ENCODE results near the gene TRH. TPM values are rescaled to one million over a fixed set of nuclear protein-coding genes. Genes with fewer than 3 reads are reported as not detected.
"Not testable (repeated sequence)": the region's sequence is repeated elsewhere in the genome, so short reads cannot be mapped to it uniquely, and the experiment has no call there.

TRH gene
- total RNA-seq, 2 donors from 2014 or later: not detected

DNA sequence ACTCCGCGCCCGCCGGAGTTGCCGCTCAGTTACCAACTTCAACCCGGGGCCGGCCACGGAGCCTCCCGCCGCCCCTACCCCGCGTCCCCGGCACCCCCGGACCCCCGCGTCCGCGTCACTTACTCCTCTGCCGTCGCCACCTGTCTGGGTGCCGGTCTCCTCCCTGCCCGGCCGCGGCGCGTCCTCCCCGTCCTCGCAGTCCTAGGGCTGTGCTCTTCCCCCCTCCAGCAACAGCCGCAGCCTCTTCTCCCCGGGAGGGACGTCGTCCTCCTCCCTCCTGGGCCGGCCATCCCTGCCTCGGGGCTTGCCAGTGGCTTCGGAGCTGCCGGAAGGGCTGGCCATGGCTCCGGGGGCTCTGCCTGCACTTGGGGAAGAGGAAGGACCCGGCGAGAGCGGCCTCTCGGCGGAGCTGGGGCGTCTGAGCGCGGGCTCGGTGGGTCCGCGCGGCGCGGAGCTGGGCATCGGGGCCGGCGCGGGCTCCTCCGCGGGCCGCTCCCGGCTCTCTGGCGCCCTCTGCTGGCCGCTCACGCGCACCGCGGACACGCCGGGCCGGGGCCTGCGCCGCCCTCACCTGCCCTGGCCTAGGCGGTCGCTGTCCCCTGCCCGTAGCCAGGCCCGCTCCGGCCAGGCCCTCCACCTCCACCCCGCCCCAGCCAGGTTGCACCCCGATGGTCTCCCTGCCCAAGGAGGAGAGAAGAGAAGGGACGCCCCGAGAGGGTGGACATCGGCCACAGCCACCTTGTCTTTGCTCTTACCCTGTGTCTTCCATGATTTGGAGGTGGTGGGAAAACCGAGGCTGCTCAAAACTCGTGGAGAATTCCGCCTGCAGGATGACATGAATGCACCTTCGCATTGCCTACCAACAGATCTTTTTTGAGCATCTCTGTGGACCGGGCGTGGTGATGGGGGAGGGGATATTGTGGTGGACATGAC is 28.4 kb downstream of the TRH start:
- H3K4me1 ChIP-seq (ENCODE audit: control insufficient read depth in 1 of 2, low read depth in 2 of 2); H3K9me3 ChIP-seq; H3K36me3 ChIP-seq; H3K27ac ChIP-seq; ATAC-seq (ENCODE audit: insufficient number of reproducible peaks, low FRiP score, low read depth); H3K27me3 ChIP-seq (replicated peaks; ENCODE audit: insufficient read depth); DNase-seq (ENCODE audit: low spot score): not testable (repeated sequence)
- TF ChIP-seq, protein P1, sequence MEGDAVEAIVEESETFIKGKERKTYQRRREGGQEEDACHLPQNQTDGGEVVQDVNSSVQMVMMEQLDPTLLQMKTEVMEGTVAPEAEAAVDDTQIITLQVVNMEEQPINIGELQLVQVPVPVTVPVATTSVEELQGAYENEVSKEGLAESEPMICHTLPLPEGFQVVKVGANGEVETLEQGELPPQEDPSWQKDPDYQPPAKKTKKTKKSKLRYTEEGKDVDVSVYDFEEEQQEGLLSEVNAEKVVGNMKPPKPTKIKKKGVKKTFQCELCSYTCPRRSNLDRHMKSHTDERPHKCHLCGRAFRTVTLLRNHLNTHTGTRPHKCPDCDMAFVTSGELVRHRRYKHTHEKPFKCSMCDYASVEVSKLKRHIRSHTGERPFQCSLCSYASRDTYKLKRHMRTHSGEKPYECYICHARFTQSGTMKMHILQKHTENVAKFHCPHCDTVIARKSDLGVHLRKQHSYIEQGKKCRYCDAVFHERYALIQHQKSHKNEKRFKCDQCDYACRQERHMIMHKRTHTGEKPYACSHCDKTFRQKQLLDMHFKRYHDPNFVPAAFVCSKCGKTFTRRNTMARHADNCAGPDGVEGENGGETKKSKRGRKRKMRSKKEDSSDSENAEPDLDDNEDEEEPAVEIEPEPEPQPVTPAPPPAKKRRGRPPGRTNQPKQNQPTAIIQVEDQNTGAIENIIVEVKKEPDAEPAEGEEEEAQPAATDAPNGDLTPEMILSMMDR (IDR thresholded peaks at IDR 0.05): peak; percentile 60
- peak overlapping the region; percentile 88 for H3K4me3 ChIP-seq

DNA sequence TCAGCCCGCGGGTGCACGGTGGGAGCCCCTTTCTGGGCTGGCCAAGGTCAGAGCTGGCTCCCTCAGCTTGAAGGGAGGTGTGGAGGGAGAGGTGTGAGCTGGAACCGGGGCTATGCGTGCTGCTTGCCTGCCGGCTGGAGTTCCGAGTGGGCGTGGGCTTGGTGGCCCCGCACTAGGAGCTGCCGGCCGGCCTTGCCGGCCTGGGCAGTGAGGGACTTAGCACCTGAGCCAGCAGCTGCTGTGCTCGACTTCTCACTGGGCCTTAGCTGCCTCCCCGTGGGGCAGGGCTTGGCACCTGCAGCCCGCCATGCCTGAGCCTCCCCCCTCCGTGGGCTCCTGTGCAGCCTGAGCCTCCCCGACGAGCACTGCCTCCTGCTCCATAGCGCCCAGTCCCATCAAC is 36.0 kb downstream of the TRH start:
- DNase-seq (ENCODE audit: low spot score) (no peak), ATAC-seq (ENCODE audit: insufficient number of reproducible peaks, low FRiP score, low read depth) (no peak)
- no peak overlapping the region for H3K27ac ChIP-seq
- H3K4me3 ChIP-seq: no peak overlapping the region
- no peaks in the 10 kb centered on the region for H3K36me3 ChIP-seq
- no peaks in the 10 kb centered on the region for H3K4me1 ChIP-seq (ENCODE audit: control insufficient read depth in 1 of 2, low read depth in 2 of 2)
- TF ChIP-seq, protein P1 (IDR thresholded peaks at IDR 0.05): no peak
- no peaks in the 10 kb centered on the region for H3K9me3 ChIP-seq
- no peaks in the 10 kb centered on the region for H3K27me3 ChIP-seq (replicated peaks; ENCODE audit: insufficient read depth)

DNA sequence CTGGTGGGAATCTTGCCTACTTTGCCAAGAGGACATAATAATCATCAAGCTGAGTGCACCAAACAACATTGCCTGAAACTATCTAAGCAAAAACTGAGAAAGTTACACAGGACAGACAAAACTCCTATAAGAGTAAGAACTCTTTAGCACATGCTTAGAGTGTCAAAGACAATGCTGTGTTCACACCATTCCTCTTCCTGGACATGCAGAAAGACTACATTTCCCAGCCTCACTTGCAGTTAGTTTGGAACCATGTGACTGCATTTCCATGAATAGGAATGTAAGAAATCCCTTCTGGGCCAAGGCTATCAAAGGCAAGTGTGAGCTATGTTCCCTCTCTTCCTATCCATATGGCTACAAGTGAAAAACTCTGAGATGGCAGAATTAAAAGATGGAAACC is 37.6 kb downstream of the TRH start:
- not testable (repeated sequence) for H3K36me3 ChIP-seq; H3K4me1 ChIP-seq (ENCODE audit: control insufficient read depth in 1 of 2, low read depth in 2 of 2); H3K27me3 ChIP-seq (replicated peaks; ENCODE audit: insufficient read depth); ATAC-seq (ENCODE audit: insufficient number of reproducible peaks, low FRiP score, low read depth); H3K9me3 ChIP-seq; H3K4me3 ChIP-seq; H3K27ac ChIP-seq; DNase-seq (ENCODE audit: low spot score)

DNA sequence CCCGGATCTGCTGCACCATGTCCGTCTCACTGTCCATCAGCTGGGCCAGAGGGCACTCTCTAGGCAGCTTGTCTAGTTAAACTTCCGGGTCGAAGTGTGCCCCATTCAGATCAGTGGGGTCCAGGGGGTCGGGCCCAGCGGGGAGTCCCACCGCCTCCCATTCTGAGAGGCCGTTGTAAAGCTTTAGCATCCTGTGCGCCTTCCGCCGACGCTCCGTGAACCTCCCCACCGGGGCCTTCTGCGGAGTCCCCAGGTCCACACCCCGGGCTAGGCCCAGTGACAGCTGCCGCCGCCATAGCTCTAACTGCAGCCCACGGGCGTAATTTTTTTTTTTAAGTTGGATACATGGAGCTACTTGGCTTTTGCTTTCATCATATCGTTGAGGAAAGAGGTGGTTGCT is 38.7 kb downstream of the TRH start:
- not testable (repeated sequence) for H3K36me3 ChIP-seq; H3K27me3 ChIP-seq (replicated peaks; ENCODE audit: insufficient read depth); H3K4me1 ChIP-seq (ENCODE audit: control insufficient read depth in 1 of 2, low read depth in 2 of 2); ATAC-seq (ENCODE audit: insufficient number of reproducible peaks, low FRiP score, low read depth); H3K9me3 ChIP-seq; DNase-seq (ENCODE audit: low spot score); H3K4me3 ChIP-seq; H3K27ac ChIP-seq

DNA sequence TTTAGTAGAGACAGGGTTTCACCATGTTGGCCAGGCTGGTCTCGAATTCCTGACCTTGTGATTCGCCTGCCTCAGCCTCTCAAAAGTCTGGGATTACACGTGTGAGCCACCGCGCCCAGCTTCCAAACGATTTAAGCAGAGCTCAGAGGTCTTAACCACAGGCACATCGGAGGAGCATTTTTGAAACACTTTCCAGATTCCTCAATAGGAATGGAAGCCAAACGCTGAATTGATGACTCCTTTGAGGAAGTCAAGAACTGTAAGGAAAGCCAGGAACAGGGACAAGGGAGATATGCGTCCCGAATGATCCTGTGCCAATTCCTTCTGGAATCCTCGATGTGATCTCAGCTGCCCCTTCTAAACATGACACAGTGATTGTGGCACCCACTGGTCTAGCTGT is 40.0 kb downstream of the TRH start:
- H3K4me3 ChIP-seq: no peak overlapping the region
- no peaks in the 10 kb centered on the region for H3K27me3 ChIP-seq (replicated peaks; ENCODE audit: insufficient read depth)
- ATAC-seq (ENCODE audit: insufficient number of reproducible peaks, low FRiP score, low read depth) (no peak), DNase-seq (ENCODE audit: low spot score) (no peak)
- no peaks in the 10 kb centered on the region for H3K36me3 ChIP-seq
- no peak overlapping the region for H3K27ac ChIP-seq
- TF ChIP-seq, protein P1 (IDR thresholded peaks at IDR 0.05): no peak
- H3K9me3 ChIP-seq: no peaks in the 10 kb centered on the region
- H3K4me1 ChIP-seq (ENCODE audit: control insufficient read depth in 1 of 2, low read depth in 2 of 2): no peaks in the 10 kb centered on the region

DNA sequence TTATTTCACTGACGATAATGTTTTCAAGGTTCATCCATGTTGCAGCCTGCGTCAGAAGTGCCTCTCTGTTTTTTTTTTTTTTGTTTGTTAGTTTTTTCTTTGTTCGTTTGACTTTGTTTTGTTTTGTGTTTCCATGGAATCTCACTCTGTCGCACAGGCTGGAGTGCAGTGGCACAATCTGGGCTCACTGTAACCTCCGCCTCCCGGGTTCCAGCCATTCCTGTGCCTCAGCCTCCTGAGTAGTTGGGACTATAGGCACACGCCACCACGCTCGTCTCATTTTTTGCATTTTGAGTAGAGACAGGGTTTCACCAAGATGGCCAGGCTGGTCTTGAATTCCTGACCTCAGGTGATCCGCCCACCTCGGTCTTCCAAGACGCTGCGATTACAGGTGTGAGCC is 43.1 kb downstream of the TRH start:
- H3K9me3 ChIP-seq; H3K27me3 ChIP-seq (replicated peaks; ENCODE audit: insufficient read depth); H3K4me1 ChIP-seq (ENCODE audit: control insufficient read depth in 1 of 2, low read depth in 2 of 2); DNase-seq (ENCODE audit: low spot score); ATAC-seq (ENCODE audit: insufficient number of reproducible peaks, low FRiP score, low read depth); H3K4me3 ChIP-seq; H3K36me3 ChIP-seq; H3K27ac ChIP-seq: not testable (repeated sequence)

DNA sequence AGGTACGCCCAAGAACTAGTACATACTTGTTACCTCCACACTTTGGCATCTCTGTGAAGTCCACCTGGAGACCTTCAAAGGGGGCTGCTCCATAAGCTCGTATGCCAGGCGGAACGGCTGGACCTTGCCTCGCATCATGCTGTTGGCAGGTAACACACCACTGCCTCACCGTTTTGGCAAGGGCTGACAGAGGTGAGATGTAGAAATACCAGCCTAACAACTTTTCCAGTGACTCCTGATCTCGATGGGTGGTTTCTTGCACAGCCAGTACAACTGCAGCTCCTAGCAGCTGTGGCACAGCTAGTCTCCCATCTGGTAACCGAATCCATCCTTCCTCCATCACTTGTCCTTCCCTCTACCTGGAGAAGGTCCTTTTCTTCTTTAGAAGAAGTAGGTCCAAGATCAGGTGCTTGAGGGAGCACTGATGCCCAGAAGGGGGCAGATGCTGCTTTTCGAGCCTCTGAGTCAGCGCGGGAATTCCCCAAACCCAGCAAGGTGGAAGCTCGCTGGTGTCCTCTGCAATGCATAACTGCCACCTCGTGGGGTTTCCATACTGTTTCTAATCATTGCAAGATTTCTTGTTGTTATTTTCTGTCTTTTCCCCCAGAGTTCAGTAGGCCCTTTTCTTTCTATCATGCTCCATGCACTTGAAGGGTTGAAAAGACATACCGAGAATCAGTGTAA is 51.8 kb downstream of the TRH start:
- H3K27ac ChIP-seq; H3K4me3 ChIP-seq; H3K9me3 ChIP-seq; H3K4me1 ChIP-seq (ENCODE audit: control insufficient read depth in 1 of 2, low read depth in 2 of 2); H3K27me3 ChIP-seq (replicated peaks; ENCODE audit: insufficient read depth); DNase-seq (ENCODE audit: low spot score); ATAC-seq (ENCODE audit: insufficient number of reproducible peaks, low FRiP score, low read depth); H3K36me3 ChIP-seq: not testable (repeated sequence)

DNA sequence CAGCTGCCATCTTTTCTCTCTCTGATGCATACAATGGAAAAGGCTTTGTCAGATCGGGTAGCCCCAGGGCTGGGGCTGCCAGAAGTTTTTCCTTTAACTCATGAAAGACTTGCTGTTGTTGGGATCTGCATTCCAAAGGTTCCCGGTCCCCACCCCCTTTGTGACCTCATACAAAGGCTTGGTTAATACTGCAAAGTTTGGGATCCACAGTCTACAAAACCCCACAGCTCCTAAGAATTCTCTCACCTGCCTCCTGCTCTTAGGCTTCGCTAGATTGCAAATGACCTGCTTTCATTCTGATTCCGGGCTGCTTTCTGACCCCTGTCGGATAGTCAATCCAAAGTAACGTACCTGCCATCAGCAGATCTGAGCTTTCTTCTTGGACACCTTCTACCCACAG is 52.9 kb downstream of the TRH start:
- not testable (repeated sequence) for H3K27ac ChIP-seq; H3K9me3 ChIP-seq; H3K4me1 ChIP-seq (ENCODE audit: control insufficient read depth in 1 of 2, low read depth in 2 of 2); H3K27me3 ChIP-seq (replicated peaks; ENCODE audit: insufficient read depth); H3K36me3 ChIP-seq; DNase-seq (ENCODE audit: low spot score); ATAC-seq (ENCODE audit: insufficient number of reproducible peaks, low FRiP score, low read depth); H3K4me3 ChIP-seq

All from thoracic aorta (tissue), 2 donors.